ENCODE measurements around the gene ORC3. TPM values are rescaled to one million over a fixed set of nuclear protein-coding genes. Genes with fewer than 3 reads are reported as not detected.

Gene ORC3
- total and polyA plus RNA-seq, 5 donors from 2014 or later = 17.8 to 49.3 (median 39.4) TPM

DNA sequence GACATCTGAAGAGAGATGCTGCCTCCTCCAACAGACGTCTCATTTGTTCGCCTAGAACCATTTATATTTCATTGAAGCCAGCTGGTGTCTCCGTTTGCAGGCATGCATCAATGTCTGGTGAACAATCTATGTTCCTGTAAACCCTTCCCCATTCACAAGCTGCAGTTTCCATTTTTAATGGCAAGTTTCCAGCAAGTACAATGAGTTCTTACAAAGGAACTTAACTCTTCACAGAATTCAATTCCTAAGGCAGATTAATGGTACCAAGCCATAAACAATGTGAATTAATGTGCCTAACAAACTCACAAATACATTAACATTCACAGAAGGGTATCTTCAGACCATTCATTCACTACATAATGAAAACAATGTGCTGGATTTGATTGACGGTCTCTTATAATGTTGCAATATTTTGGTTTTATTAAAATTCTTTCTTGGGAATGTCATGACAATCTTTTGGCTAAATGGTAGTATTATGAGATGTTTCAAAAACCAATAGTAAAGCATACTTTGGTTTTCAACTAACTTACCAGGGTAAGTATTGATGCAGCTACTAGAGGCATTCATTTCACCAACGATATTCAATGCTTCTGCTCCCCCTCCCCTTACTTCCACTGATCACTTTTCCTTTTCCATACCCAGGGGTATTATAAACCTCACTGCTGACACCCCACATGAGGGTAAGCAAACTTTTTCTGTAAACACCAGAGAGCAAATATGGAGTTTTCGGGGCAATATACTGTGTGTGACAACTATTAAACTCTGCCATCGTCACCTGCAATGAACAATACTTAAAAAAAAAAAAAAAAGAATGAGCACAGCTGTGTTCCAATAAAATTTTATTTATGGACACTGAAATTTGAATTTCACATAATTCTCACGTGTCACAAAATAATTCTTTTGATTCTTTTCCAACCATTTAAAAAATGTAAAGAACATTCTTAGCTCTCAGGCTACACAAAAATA is 107.9 kb downstream of the ORC3 start:
- Histone ChIP-seq H3K36me3 (ENCODE audit: control insufficient read depth, insufficient read depth, low read length) (no peaks in the 10 kb centered on the region), H3K9me3 (ENCODE audit: control insufficient read depth in 2 of 2, low read length in 2 of 2) (no peaks in the 10 kb centered on the region), H3K4me3 (ENCODE audit: low read depth, low read length) (peak overlapping the region; percentile 99), H3K4me1 (ENCODE audit: control insufficient read depth, insufficient read depth, low read length, poor library complexity, severe bottlenecking) (peaks cover 75% of the 10 kb centered on the region), H3K27ac (ENCODE audit: insufficient read depth, low read length, poor library complexity, severe bottlenecking) (peak overlapping the region; percentile 60), H3K27me3 (ENCODE audit: control insufficient read depth, insufficient read depth, low read length) (no peaks in the 10 kb centered on the region)
- H3K27me3 Mint-ChIP-seq = no peaks in the 10 kb centered on the region
- DNase-seq (no peak), ATAC-seq (ENCODE audit: low read depth in 2 of 2) (no peak)
- H3K36me3 Mint-ChIP-seq = no peaks in the 10 kb centered on the region
- H3K4me3 Mint-ChIP-seq = peak overlapping the region; percentile 92 to 99 (median 96)
- peaks cover 0 to 2% (median 0%) of the 10 kb centered on the region in 7 donors for H3K9me3 Mint-ChIP-seq
- peaks cover 30 to 76% (median 51%) of the 10 kb centered on the region in 4 donors for H3K4me1 Mint-ChIP-seq
- peak overlapping the region; percentile 12 to 95 (median 68) for H3K27ac Mint-ChIP-seq

DNA sequence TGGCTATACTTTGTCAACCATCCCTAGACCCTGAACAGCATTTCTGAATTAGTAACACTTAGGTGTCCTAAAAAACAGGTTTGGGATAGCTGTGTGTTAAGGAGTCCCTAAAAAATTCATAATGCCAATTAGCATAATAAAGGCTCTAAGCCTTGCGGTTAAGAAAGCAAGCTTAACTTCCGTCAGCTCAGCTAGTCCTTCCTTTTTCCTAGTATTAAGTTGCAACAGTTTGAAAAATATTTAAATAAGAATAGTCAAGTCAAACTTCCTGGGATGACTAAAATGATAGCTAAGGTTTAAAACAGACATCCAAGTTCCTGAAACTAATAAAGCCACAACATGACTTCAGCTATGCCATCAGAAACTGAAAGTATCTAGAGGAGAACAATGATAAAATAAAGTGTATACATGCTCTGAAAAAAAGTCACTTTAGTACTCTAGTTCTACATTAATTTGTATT is 108.6 kb downstream of the ORC3 start:
- no peaks in the 10 kb centered on the region for H3K36me3 Mint-ChIP-seq
- H3K27me3 Mint-ChIP-seq = no peaks in the 10 kb centered on the region
- no peaks in the 10 kb centered on the region for H3K27me3 ChIP-seq (ENCODE audit: control insufficient read depth, insufficient read depth, low read length)
- H3K9me3 Mint-ChIP-seq = peaks cover 0 to 2% (median 0%) of the 10 kb centered on the region in 7 donors
- H3K9me3 ChIP-seq (ENCODE audit: control insufficient read depth in 2 of 2, low read length in 2 of 2) = no peaks in the 10 kb centered on the region
- H3K4me1 Mint-ChIP-seq = peaks cover 31 to 72% (median 48%) of the 10 kb centered on the region in 4 donors
- peak overlapping the region; percentile 60 for H3K27ac ChIP-seq (ENCODE audit: insufficient read depth, low read length, poor library complexity, severe bottlenecking)
- peak overlapping the region; percentile 92 to 99 (median 96) for H3K4me3 Mint-ChIP-seq
- H3K27ac Mint-ChIP-seq = peak overlapping the region; percentile 12 to 95 (median 77)
- H3K36me3 ChIP-seq (ENCODE audit: control insufficient read depth, insufficient read depth, low read length) = no peaks in the 10 kb centered on the region
- peak overlapping the region; percentile 99 for H3K4me3 ChIP-seq (ENCODE audit: low read depth, low read length)
- peak in 1 of 3 donors; percentile 52 for DNase-seq
- no peak for ATAC-seq (ENCODE audit: low read depth in 2 of 2)
- H3K4me1 ChIP-seq (ENCODE audit: control insufficient read depth, insufficient read depth, low read length, poor library complexity, severe bottlenecking) = peaks cover 71% of the 10 kb centered on the region

- ATAC-seq (ENCODE audit: low read depth in 2 of 2) (no peak), DNase-seq (no peak)
- peak overlapping the region; percentile 99 for H3K4me3 ChIP-seq (ENCODE audit: low read depth, low read length)
- H3K36me3 Mint-ChIP-seq = no peaks in the 10 kb centered on the region
- H3K4me3 Mint-ChIP-seq = peak overlapping the region; percentile 92 to 99 (median 96)
- peak overlapping the region; percentile 60 for H3K27ac ChIP-seq (ENCODE audit: insufficient read depth, low read length, poor library complexity, severe bottlenecking)
- H3K4me1 ChIP-seq (ENCODE audit: control insufficient read depth, insufficient read depth, low read length, poor library complexity, severe bottlenecking) = peaks cover 61% of the 10 kb centered on the region
- H3K9me3 Mint-ChIP-seq = peaks cover 0 to 2% (median 0%) of the 10 kb centered on the region in 7 donors
- peaks cover 22 to 63% (median 40%) of the 10 kb centered on the region in 4 donors for H3K4me1 Mint-ChIP-seq
- H3K27me3 ChIP-seq (ENCODE audit: control insufficient read depth, insufficient read depth, low read length) = no peaks in the 10 kb centered on the region
- H3K27ac Mint-ChIP-seq = peak overlapping the region in 2 of 3 donors; percentile 12 to 60
- no peaks in the 10 kb centered on the region for H3K36me3 ChIP-seq (ENCODE audit: control insufficient read depth, insufficient read depth, low read length)
- H3K27me3 Mint-ChIP-seq = no peaks in the 10 kb centered on the region
- H3K9me3 ChIP-seq (ENCODE audit: control insufficient read depth in 2 of 2, low read length in 2 of 2) = no peaks in the 10 kb centered on the region
Observed at GRCh38 chr6:87699576-87699975, 109.6 kb downstream of the ORC3 start.

GRCh38 chr6:87700397-87701343 is 110.7 kb downstream of the ORC3 start:
- no peaks in the 10 kb centered on the region for H3K27me3 ChIP-seq (ENCODE audit: control insufficient read depth, insufficient read depth, low read length)
- Mint-ChIP-seq H3K4me1 (peaks cover 24 to 62% (median 38%) of the 10 kb centered on the region in 4 donors), H3K27me3 (no peaks in the 10 kb centered on the region), H3K4me3 (peak overlapping the region; percentile 92 to 99 (median 96)), H3K27ac (peak overlapping the region; percentile 95 to 98 (median 97)), H3K9me3 (peaks cover 0 to 2% (median 0%) of the 10 kb centered on the region in 7 donors), H3K36me3 (no peaks in the 10 kb centered on the region)
- no peaks in the 10 kb centered on the region for H3K9me3 ChIP-seq (ENCODE audit: control insufficient read depth in 2 of 2, low read length in 2 of 2)
- H3K4me3 ChIP-seq (ENCODE audit: low read depth, low read length) = peak overlapping the region; percentile 99
- DNase-seq (peak; percentile 15 to 63 (median 44)), ATAC-seq (ENCODE audit: low read depth in 2 of 2) (peak in 1 of 2 donors; percentile 7)
- H3K27ac ChIP-seq (ENCODE audit: insufficient read depth, low read length, poor library complexity, severe bottlenecking) = peak overlapping the region; percentile 95
- peaks cover 58% of the 10 kb centered on the region for H3K4me1 ChIP-seq (ENCODE audit: control insufficient read depth, insufficient read depth, low read length, poor library complexity, severe bottlenecking)
- no peaks in the 10 kb centered on the region for H3K36me3 ChIP-seq (ENCODE audit: control insufficient read depth, insufficient read depth, low read length)

DNA sequence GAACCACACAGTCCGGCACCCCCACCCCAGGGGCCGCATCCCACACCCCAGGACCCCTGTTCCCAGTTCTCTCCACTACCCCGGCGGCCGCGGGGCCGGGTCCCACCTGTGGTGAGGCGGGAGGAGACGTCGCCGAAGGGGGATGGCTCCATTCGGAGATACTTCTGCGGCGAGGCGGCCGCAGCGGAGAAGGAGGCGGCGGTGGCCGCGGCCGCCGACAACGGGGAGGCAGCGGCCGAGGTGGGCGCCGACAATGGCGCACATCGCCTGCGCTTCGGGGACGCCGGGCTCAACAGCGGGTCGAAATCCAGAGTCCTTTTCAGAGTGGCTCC is 111.4 kb downstream of the ORC3 start:
- Mint-ChIP-seq H3K4me3 (peak overlapping the region; percentile 92 to 99 (median 96)), H3K27ac (peak overlapping the region; percentile 95 to 98 (median 97)), H3K27me3 (no peaks in the 10 kb centered on the region), H3K9me3 (peaks cover 0 to 2% (median 0%) of the 10 kb centered on the region in 7 donors), H3K36me3 (no peaks in the 10 kb centered on the region), H3K4me1 (peaks cover 23 to 59% (median 36%) of the 10 kb centered on the region in 4 donors)
- no peaks in the 10 kb centered on the region for H3K27me3 ChIP-seq (ENCODE audit: control insufficient read depth, insufficient read depth, low read length)
- no peak for ATAC-seq (ENCODE audit: low read depth in 2 of 2)
- no peaks in the 10 kb centered on the region for H3K36me3 ChIP-seq (ENCODE audit: control insufficient read depth, insufficient read depth, low read length)
- H3K27ac ChIP-seq (ENCODE audit: insufficient read depth, low read length, poor library complexity, severe bottlenecking) = peak overlapping the region; percentile 95
- peaks cover 52% of the 10 kb centered on the region for H3K4me1 ChIP-seq (ENCODE audit: control insufficient read depth, insufficient read depth, low read length, poor library complexity, severe bottlenecking)
- H3K4me3 ChIP-seq (ENCODE audit: low read depth, low read length) = peak overlapping the region; percentile 99
- DNase-seq = no peak
- H3K9me3 ChIP-seq (ENCODE audit: control insufficient read depth in 2 of 2, low read length in 2 of 2) = no peaks in the 10 kb centered on the region

GRCh38 chr6:87701676-87702588 is 112.0 kb downstream of the ORC3 start, which contains the start of gene AKIRIN2:
TSS of gene AKIRIN2 (minus strand) at chr6:87702233. CDS start at chr6:87701684, 549 bp downstream.
- H3K9me3 Mint-ChIP-seq = peaks cover 0 to 2% (median 0%) of the 10 kb centered on the region in 7 donors
- peak; percentile 81 to 82 for ATAC-seq (ENCODE audit: low read depth in 2 of 2)
- Histone ChIP-seq H3K9me3 (ENCODE audit: control insufficient read depth in 2 of 2, low read length in 2 of 2) (no peaks in the 10 kb centered on the region), H3K36me3 (ENCODE audit: control insufficient read depth, insufficient read depth, low read length) (no peaks in the 10 kb centered on the region), H3K27me3 (ENCODE audit: control insufficient read depth, insufficient read depth, low read length) (no peaks in the 10 kb centered on the region), H3K4me1 (ENCODE audit: control insufficient read depth, insufficient read depth, low read length, poor library complexity, severe bottlenecking) (peaks cover 51% of the 10 kb centered on the region), H3K27ac (ENCODE audit: insufficient read depth, low read length, poor library complexity, severe bottlenecking) (peak within 1 kb of the TSS; percentile 95), H3K4me3 (ENCODE audit: low read depth, low read length) (peak within 1 kb of the TSS; percentile 99)
- H3K27ac Mint-ChIP-seq = peak within 1 kb of the TSS; percentile 95 to 98 (median 97)
- H3K4me1 Mint-ChIP-seq = peaks cover 23 to 54% (median 37%) of the 10 kb centered on the region in 4 donors
- peak within 1 kb of the TSS; percentile 92 to 99 (median 96) for H3K4me3 Mint-ChIP-seq
- peak; percentile 94 to 99 (median 99) for DNase-seq
- no peaks in the 10 kb centered on the region for H3K36me3 Mint-ChIP-seq
- no peaks in the 10 kb centered on the region for H3K27me3 Mint-ChIP-seq

Measured in CD4-positive, CD25-positive, alpha-beta regulatory T cell (primary cell).